ENCODE measurements around the gene FSTL4. TPM values are rescaled to one million over a fixed set of nuclear protein-coding genes. Genes with fewer than 3 reads are reported as not detected.

The FSTL4 gene
- total and polyA plus RNA-seq, 2 experiments from 2014 or later: 1.4 to 2.8 TPM

- no peak for TF ChIP-seq REST (IDR thresholded peaks at IDR 0.05; ENCODE audit: unreplicated experiment)
Observed at GRCh38 chr5:133397990-133398645, 214.2 kb downstream of the FSTL4 start (continued).

GRCh38 chr5:133397348-133397747 lies 215.0 kb downstream of the FSTL4 start:
- H2AFZ ChIP-seq: no peak overlapping the region
- Mint-ChIP-seq H3K9me3 (peaks cover 18% of the 10 kb centered on the region), H3K36me3 (ENCODE audit: low read depth) (peaks cover 6% of the 10 kb centered on the region; the same call in 1 of the 3 replicates), H3K4me1 (peaks cover 25% of the 10 kb centered on the region), H3K4me3 (no peak overlapping the region), H3K27me3 (ENCODE audit: insufficient read depth, low read depth, poor library complexity) (no peaks in the 10 kb centered on the region), H3K27ac (no peak overlapping the region)
- no peak overlapping the region for H3K27ac ChIP-seq (ENCODE audit: low read depth)
- ATAC-seq (no peak), DNase-seq (ENCODE audit: low spot score) (peak; percentile 8)
- no peaks in the 10 kb centered on the region for H3F3A ChIP-seq (replicated peaks; ENCODE audit: low read depth)
- H3K4me3 ChIP-seq: no peak overlapping the region
- H3K9me2 ChIP-seq (ENCODE audit: insufficient read depth): no peaks in the 10 kb centered on the region
- H3K79me2 ChIP-seq (replicated peaks; ENCODE audit: insufficient read depth): no peaks in the 10 kb centered on the region
- no peaks in the 10 kb centered on the region for H3K27me3 ChIP-seq (ENCODE audit: insufficient read depth)
- no peak for TF ChIP-seq ZNF114 (CRISPR knock-in tag; IDR thresholded peaks at IDR 0.05)
- TF ChIP-seq EZH2 (IDR thresholded peaks at IDR 0.05; ENCODE audit: low read depth, unreplicated experiment): no peak
- TF ChIP-seq CREB1 (CRISPR knock-in tag; IDR thresholded peaks at IDR 0.05; ENCODE audit: low read depth): no peak
- no peak for TF ChIP-seq EZH2phosphoT487 (IDR thresholded peaks at IDR 0.05; ENCODE audit: unreplicated experiment)
- TF ChIP-seq ZNF462 (CRISPR knock-in tag; IDR thresholded peaks at IDR 0.05): no peak
- H3K4me2 ChIP-seq: no peak overlapping the region
- H3K36me3 ChIP-seq (ENCODE audit: insufficient read depth): no peaks in the 10 kb centered on the region
- H3K4me1 ChIP-seq (ENCODE audit: insufficient read depth): peaks cover 6% of the 10 kb centered on the region; the same call in 1 of the 2 replicates
- no peaks in the 10 kb centered on the region for H4K20me1 ChIP-seq (replicated peaks; ENCODE audit: insufficient read depth)
